A673 (cell line): ENCODE data around the gene ARRB1. TPM values are rescaled to one million over a fixed set of nuclear protein-coding genes. Genes with fewer than 3 reads are reported as not detected.
"Not testable (repeated sequence)": the region's sequence is repeated elsewhere in the genome, so short reads cannot be mapped to it uniquely, and the experiment has no call there.

Experiments used
- BruUV-seq: library from RNA; stranded (reverse); fragments of 400-500 nt; replicated peaks from 2 replicates; lab custom pipeline; 2021; lab: Mats Ljungman, UMichigan
- CTCF ChIA-PET: fragments of 300-600 bp; sonication (Branson Sonifier 250); formaldehyde crosslinking; loops from one replicate; lab custom pipeline; 2022; ENCODE audit warnings: antibody characterized with exemption; lab: Charles Lee
- POLR2A ChIA-PET: fragments of 300-600 bp; sonication (Branson Sonifier 250); formaldehyde crosslinking; loops from one replicate; lab custom pipeline; 2022; ENCODE audit warnings: antibody characterized with exemption; ENCODE audit not compliant: low non-redundant PET; lab: Charles Lee
- DNase-seq: peaks from one replicate; pipeline ENCODE4 v3.0.0-alpha.2; 2015; ENCODE audit warnings: low spot score
- H3K27ac ChIP-seq: fragments of 200-600 bp; sonication (generic); 2 replicates; pipeline ENCODE4 v1.5.1; 2016; ENCODE audit warnings: mixed run types, low read depth, mild to moderate bottlenecking, mixed read lengths, antibody characterized with exemption, low read length; ENCODE audit not compliant: poor library complexity, severe bottlenecking
- H3K27me3 ChIP-seq: fragments of 200-600 bp; sonication (generic); replicated peaks from 2 replicates; pipeline ENCODE4 v1.6.1; 2017; ENCODE audit warnings: mixed run types, low read depth, mild to moderate bottlenecking, mixed read lengths, antibody characterized with exemption, low read length; ENCODE audit not compliant: insufficient read depth, poor library complexity
- H3K36me3 ChIP-seq: fragments of 200-600 bp; sonication (generic); 2 replicates; pipeline ENCODE4 v1.6.1; 2016; ENCODE audit warnings: mixed run types, mild to moderate bottlenecking, mixed read lengths, antibody characterized with exemption, low read length; ENCODE audit not compliant: insufficient read depth, poor library complexity, severe bottlenecking
- H3K4me1 ChIP-seq: fragments of 200-600 bp; sonication (generic); 2 replicates; pipeline ENCODE4 v1.6.1; 2017; ENCODE audit warnings: mixed run types, mild to moderate bottlenecking, mixed read lengths, antibody characterized with exemption, low read length; ENCODE audit not compliant: insufficient read depth, poor library complexity, severe bottlenecking
- H3K4me3 ChIP-seq: fragments of 200-600 bp; sonication (generic); 2 replicates; pipeline ENCODE4 v1.5.1; 2016; ENCODE audit warnings: low read depth, mixed run types, mild to moderate bottlenecking, mixed read lengths, low read length; ENCODE audit not compliant: poor library complexity, severe bottlenecking
- H3K9me3 ChIP-seq: fragments of 200-600 bp; sonication (generic); 2 replicates; pipeline ENCODE4 v1.6.1; 2016; ENCODE audit warnings: mixed run types, low read depth, mild to moderate bottlenecking, mixed read lengths, antibody characterized with exemption, low read length; ENCODE audit not compliant: poor library complexity, severe bottlenecking
- CTCF ChIP-seq: fragments of 300-800, 200-600 bp; sonication (generic); conservative IDR thresholded peaks from 2 replicates; pipeline ENCODE4 v1.5.1; 2017; ENCODE audit warnings: low read depth, mild to moderate bottlenecking, antibody characterized with exemption, low read length, moderate library complexity, mixed read lengths
- EZH2 ChIP-seq: fragments of 200-600 bp; sonication (generic); IDR thresholded peaks from 2 replicates; pipeline ENCODE4 v1.6.1; 2017; ENCODE audit warnings: borderline replicate concordance, low read depth, mild to moderate bottlenecking, mixed read lengths, antibody characterized with exemption, low read length; ENCODE audit not compliant: poor library complexity, severe bottlenecking
- intact Hi-C: fragments of 100-400 bp; cut with micrococcal nuclease; formaldehyde crosslinking; loops from one replicate; pipeline ENCODE4 v1.10.0; 2022; ENCODE audit not compliant: unreplicated experiment
- total RNA-seq: library from RNA; stranded (reverse); gene quantifications from 2 replicates; pipeline ENCODE4 v1.2.3, GENCODE V29; 2021

The ARRB1 gene
- total RNA-seq, 1 experiment from 2014 or later = 37.8 TPM

- H3K9me3 ChIP-seq, DNase-seq, CTCF ChIA-PET, BruUV-seq, H3K36me3 ChIP-seq, intact Hi-C loops, H3K4me3 ChIP-seq, POLR2A ChIA-PET, H3K27me3 ChIP-seq: not testable (repeated sequence)
- peaks cover 27% of the 10 kb centered on the region for H3K4me1 ChIP-seq
- peak overlapping the region; percentile 45 for H3K27ac ChIP-seq
These were observed 20.6 kb downstream of the ARRB1 start for GRCh38 chr11:75330886-75331285.

GRCh38 chr11:75330291-75330690 lies 21.2 kb downstream of the ARRB1 start:
- CTCF ChIA-PET = no interaction called here
- H3K9me3 ChIP-seq = no peaks in the 10 kb centered on the region
- TF ChIP-seq CTCF = no peak
- TF ChIP-seq EZH2 = no peak
- H3K27me3 ChIP-seq = no peaks in the 10 kb centered on the region
- no peak overlapping the region for H3K4me3 ChIP-seq
- POLR2A ChIA-PET = no interaction called here
- no peaks in the 10 kb centered on the region for H3K36me3 ChIP-seq
- BruUV-seq = no TSS peak
- intact Hi-C loops = no loop called here
- DNase-seq = no peak
- peak overlapping the region; percentile 45 for H3K27ac ChIP-seq
- peaks cover 31% of the 10 kb centered on the region for H3K4me1 ChIP-seq

- DNase-seq = peak; percentile 85
- TF ChIP-seq CTCF (peak; percentile 77), EZH2 (no peak)
- Histone ChIP-seq H3K4me1 (peaks cover 31% of the 10 kb centered on the region), H3K36me3 (no peaks in the 10 kb centered on the region), H3K27ac (peak overlapping the region; percentile 14), H3K9me3 (no peaks in the 10 kb centered on the region), H3K4me3 (no peak overlapping the region), H3K27me3 (no peaks in the 10 kb centered on the region)
- CTCF ChIA-PET = interaction anchor here (0.7 kb wide), 1 partner anchor 11 kb away, joined by 4 read pairs; no protein-coding TSS in a partner anchor
- POLR2A ChIA-PET = interaction anchor here (0.7 kb wide), 1 partner anchor 34 kb away, joined by 14 read pairs; no protein-coding TSS in a partner anchor
- BruUV-seq = no TSS peak
- intact Hi-C loops = loop anchor here (1.0 to 2.0 kb wide), 2 partner anchors 48 to 56 kb away; no protein-coding TSS in a partner anchor
These were observed 22.8 kb downstream of the ARRB1 start for GRCh38 chr11:75328426-75329277.
